H54 (cell line): ENCODE data around the gene RBBP8NL.
A peak's percentile ranks its signal among the peaks of the same experiment; 100 is the strongest.

ENCODE experiments used
- DNase-seq: peaks from one replicate; pipeline ENCODE4 v3.0.0; 2011; ENCODE audit warnings: low spot score, mixed read lengths; ENCODE audit not compliant: insufficient read length
- FAIRE-seq: peaks from 3 replicates; lab custom pipeline; 2011; peaks lifted over from hg19 to GRCh38; lab: Jason Lieb, UNC
- POLR2A ChIP-seq: IDR thresholded peaks from 2 replicates; pipeline ENCODE4 v1.6.1; 2011; ENCODE audit warnings: low read depth, mild to moderate bottlenecking, low read length

RBBP8NL gene

GRCh38 chr20:62466806-62467537 lies 39.6 kb upstream of the RBBP8NL start:
- FAIRE-seq = no peak
- TF ChIP-seq POLR2A = no peak
- no peak for DNase-seq

GRCh38 chr20:62466072-62466760 lies 38.9 kb upstream of the RBBP8NL start:
- TF ChIP-seq POLR2A = no peak
- no peak for DNase-seq
- no peak for FAIRE-seq

GRCh38 chr20:62464990-62465389 lies 37.7 kb upstream of the RBBP8NL start:
- FAIRE-seq = no peak
- no peak for DNase-seq
- no peak for TF ChIP-seq POLR2A

GRCh38 chr20:62464425-62464770 lies 37.1 kb upstream of the RBBP8NL start:
- no peak for TF ChIP-seq POLR2A
- DNase-seq (no peak), FAIRE-seq (no peak)

DNA sequence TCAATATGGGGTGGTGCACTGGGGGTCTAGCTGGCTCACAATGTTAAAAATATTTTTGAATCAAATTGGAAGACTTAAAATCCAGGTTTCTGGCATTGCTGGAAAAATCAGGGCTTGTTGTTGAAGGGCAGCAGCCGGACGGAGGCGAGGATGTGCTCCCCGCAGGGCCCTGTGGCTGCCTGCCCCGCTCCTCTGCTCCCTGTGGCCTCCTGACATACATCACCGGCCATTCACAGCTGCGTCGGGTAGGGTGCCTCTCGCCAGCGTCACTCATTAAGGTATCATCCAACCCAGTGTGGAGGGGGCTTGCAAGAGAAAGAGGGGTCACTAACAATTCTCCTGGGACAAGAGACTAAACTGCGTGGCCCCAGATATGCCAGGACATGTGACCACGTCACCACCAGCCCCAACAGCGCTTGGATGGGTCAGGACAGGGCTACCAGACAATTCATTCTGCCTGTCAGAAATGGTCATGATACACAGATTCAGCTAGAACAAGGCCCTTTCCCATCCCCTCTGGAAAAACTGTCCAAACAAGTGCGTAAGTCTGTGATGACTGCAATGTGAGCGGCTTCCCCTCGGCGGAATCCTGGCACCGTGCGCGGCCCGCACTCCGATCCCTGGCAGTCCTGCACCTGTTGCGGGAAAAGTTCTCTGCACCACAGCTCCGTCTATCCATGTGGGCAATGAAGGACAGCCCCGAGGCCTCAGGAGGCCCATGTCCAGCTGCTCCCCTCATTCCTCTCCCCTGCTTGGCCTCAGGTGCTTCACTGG lies 36.5 kb upstream of the RBBP8NL start:
- no peak for TF ChIP-seq POLR2A

GRCh38 chr20:62462976-62463592 lies 35.7 kb upstream of the RBBP8NL start:
- no peak for TF ChIP-seq POLR2A
- FAIRE-seq (no peak), DNase-seq (no peak)

More for the DNA sequence above, 36.5 kb upstream of the RBBP8NL start:
- FAIRE-seq (no peak), DNase-seq (no peak)

DNA sequence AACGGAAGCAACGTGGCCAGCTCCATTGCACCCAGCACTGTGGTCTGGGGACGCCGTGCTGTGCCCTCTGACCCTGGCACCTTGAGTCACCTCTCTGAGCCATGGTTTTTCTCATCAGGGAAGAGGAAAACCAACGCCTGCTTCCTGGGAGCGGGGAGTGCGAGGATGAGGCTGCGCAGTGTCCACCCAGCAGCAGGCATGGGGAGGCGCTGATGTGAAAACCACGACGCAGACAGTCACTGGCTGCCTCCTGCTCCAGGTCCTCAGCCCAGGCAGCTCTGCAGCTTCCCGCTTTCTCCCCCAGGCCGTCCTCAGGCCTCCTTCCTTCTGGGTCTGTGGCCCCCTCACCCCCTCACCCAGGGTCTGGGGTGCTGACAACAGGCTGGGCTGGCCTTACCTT lies 34.5 kb upstream of the RBBP8NL start:
- FAIRE-seq (no peak), DNase-seq (no peak)
- TF ChIP-seq POLR2A = no peak

DNA sequence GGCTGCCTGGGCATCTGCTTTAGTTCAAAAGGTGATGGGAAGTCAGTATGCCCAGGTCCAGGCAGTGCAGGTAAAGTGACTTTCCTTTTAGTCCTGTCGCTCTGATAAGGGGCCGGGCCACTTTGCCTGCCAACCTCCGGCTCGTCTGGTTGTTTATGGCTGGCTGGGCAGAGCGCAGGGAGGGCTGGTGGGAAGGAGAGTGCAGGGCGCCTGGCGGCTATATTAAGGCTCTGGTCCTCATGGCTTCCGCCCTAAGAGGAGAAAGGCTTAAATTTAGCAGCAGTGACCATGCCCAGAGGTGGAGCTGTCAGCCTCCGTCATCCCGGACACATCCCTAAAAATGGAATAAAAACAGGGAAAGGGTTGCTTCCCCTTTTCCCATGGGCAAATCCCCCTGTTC lies 33.8 kb upstream of the RBBP8NL start:
- DNase-seq = no peak
- no peak for TF ChIP-seq POLR2A
- no peak for FAIRE-seq

DNA sequence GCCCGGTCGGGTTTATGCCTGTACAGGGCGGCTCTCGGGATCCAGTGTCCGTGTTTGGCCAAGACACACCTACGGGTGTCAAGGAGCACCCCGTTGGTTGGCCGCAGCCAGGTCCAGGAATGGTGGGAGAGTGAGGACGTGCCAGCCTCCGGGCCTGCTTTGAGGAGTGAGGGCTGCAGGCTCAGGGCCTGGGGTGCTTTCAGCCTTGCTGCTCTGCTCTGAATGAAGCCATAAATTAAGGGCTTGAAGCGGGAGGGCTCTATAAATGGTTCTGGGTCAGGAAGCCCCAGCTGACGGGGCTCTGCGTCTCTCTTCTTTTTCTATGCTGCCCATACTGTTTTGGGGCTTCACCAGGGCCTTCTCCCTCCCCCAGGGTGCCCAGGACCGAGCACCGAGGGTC lies 33.3 kb upstream of the RBBP8NL start:
- FAIRE-seq (no peak), DNase-seq (no peak)
- TF ChIP-seq POLR2A = no peak

DNA sequence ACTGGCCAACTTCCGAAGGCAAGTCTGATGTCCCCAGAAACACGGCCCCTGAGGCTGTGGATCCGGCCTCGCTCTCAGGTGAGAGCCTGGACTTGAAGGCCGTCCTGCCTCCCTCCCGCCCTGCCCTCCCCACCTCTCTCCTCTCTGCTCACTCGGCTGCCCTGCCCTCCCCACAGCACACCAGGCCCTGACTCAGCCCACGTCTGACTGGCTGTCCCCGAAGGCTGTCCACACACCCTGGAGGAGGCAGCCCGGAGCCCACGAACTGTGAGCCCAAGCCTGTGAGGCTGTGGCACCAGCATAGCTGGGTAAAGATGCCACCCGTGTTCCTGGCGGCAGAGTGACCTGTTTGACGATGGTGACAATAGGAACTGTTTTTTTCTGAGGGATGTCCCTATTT lies 32.1 kb upstream of the RBBP8NL start:
- DNase-seq (peak; percentile 74), FAIRE-seq (no peak)
- no peak for TF ChIP-seq POLR2A

DNA sequence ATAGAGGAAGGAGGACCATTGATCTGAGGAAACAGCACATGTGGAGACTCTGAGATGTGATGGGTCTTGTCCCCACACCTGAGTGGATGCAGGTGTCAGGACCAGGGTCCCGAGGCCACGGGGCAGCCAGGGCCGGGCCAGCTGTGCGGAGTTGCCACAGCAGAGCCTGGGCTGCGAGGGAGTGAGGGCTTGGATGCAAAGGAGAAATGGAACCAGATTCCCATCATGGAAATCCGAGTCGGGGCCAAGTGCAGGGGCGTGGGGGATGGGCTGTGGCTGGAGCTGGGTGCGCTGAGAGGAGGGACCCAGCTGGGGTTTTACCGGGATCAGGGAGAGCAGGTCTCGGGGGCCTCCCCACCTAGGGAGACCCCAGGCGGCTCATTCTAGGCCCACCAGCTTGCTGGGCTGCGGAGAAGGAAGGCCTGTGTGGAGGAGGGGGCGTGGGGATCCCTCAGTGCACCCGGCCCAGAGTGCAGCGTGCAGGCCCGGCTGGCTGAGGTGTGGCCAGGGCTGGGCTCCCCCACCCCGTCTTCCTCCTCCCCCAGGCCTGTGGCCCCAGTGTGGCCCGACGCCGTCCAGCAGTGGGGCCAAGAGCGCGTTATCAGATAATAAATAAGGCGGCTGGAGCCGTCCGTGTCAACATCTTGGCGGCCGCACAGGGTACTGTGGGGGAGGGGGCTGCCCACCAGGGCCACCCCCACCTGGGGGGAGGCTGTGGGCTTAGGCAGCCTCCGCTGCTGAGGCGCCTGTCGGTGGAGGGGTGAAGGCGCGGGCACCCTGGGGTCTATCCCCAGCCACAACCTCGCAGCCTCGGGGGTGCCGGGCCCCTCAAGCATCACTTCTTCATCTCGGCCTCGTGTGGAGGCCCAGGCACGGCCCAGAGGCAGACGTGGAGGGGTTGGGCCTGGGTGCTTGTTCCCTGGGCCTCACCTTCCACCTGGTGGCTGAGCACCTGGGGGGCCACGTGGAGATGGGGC lies 31.2 kb upstream of the RBBP8NL start:
- DNase-seq = no peak
- FAIRE-seq = no peak
- no peak for TF ChIP-seq POLR2A

- DNase-seq (no peak), FAIRE-seq (no peak)
- TF ChIP-seq POLR2A = no peak
Observed at GRCh38 chr20:62457831-62458230, 30.5 kb upstream of the RBBP8NL start.

- FAIRE-seq (no peak), DNase-seq (no peak)
- TF ChIP-seq POLR2A = no peak
Observed at GRCh38 chr20:62457098-62457497, 29.8 kb upstream of the RBBP8NL start.
